Loucy (cell line): ENCODE data around the gene ACHE.

ENCODE experiments used
- H2AFZ ChIP-seq: fragments of 200-600 bp; sonication (generic); 2 replicates; pipeline ENCODE4 v1.6.0; 2016; ENCODE audit warnings: antibody characterized with exemption, mild to moderate bottlenecking, low read length, moderate library complexity
- H3F3A ChIP-seq: fragments of 200-600 bp; 2 replicates; pipeline ENCODE4 v1.6.0; 2016; ENCODE audit warnings: antibody characterized with exemption, low read depth, mild to moderate bottlenecking
- H3K27me3 ChIP-seq: fragments of 200-600 bp; sonication (generic); 2 replicates; pipeline ENCODE4 v1.6.1; 2014; ENCODE audit warnings: low read length, mild to moderate bottlenecking; ENCODE audit not compliant: insufficient read depth, poor library complexity, severe bottlenecking
- H3K36me3 ChIP-seq: fragments of 200-600 bp; sonication (generic); 2 replicates; pipeline ENCODE4 v1.6.1; 2016; ENCODE audit warnings: low read length; ENCODE audit not compliant: insufficient read depth
- H3K4me1 ChIP-seq: fragments of 200-600 bp; sonication (generic); 2 replicates; pipeline ENCODE4 v1.5.1; 2014; ENCODE audit warnings: low read length, mild to moderate bottlenecking; ENCODE audit not compliant: insufficient read depth, poor library complexity, severe bottlenecking
- H3K4me2 ChIP-seq: fragments of 200-600 bp; sonication (generic); 2 replicates; pipeline ENCODE4 v1.6.0; 2014; ENCODE audit warnings: antibody characterized with exemption, low read length, low read depth, mild to moderate bottlenecking; ENCODE audit not compliant: poor library complexity, severe bottlenecking
- H3K4me3 ChIP-seq: fragments of 200-600 bp; sonication (generic); 2 replicates; pipeline ENCODE4 v1.5.1; 2014; ENCODE audit warnings: low read length, mild to moderate bottlenecking, mixed read lengths; ENCODE audit not compliant: poor library complexity, severe bottlenecking
- H3K79me2 ChIP-seq: fragments of 200-600 bp; sonication (generic); 2 replicates; pipeline ENCODE4 v1.6.1; 2014; ENCODE audit warnings: low read length; ENCODE audit not compliant: insufficient read depth
- H3K9ac ChIP-seq: fragments of 200-600 bp; sonication (generic); 2 replicates; pipeline ENCODE4 v1.6.0; 2014; ENCODE audit warnings: mild to moderate bottlenecking, low read depth, low read length, moderate library complexity; ENCODE audit not compliant: poor library complexity, severe bottlenecking
- H3K9me2 ChIP-seq: fragments of 200-600 bp; sonication (generic); replicated peaks from 2 replicates; pipeline ENCODE4 v1.6.1; 2016; ENCODE audit warnings: low read depth, low read length, mixed read lengths
- H3K9me3 ChIP-seq: fragments of 200-600 bp; sonication (generic); 2 replicates; pipeline ENCODE4 v1.6.1; 2014; ENCODE audit warnings: mild to moderate bottlenecking, antibody characterized with exemption, low read length, low read depth; ENCODE audit not compliant: insufficient read depth
- H4K20me1 ChIP-seq: fragments of 200-600 bp; sonication (generic); 2 replicates; pipeline ENCODE4 v1.6.0; 2014; ENCODE audit warnings: antibody characterized with exemption, low read length, mild to moderate bottlenecking; ENCODE audit not compliant: insufficient read depth, poor library complexity, severe bottlenecking
- CTCF ChIP-seq: fragments of 200-600 bp; sonication (generic); conservative IDR thresholded peaks from 2 replicates; pipeline ENCODE4 v1.5.1; 2014; ENCODE audit warnings: mild to moderate bottlenecking, antibody characterized with exemption, low read length
- EZH2phosphoT487 ChIP-seq: fragments of 200-600 bp; IDR thresholded peaks from 2 replicates; pipeline ENCODE4 v1.6.1; 2018; ENCODE audit warnings: antibody characterized with exemption, mild to moderate bottlenecking, moderate library complexity, borderline replicate concordance

Gene ACHE

GRCh38 chr7:100908512-100908911, 12.8 kb upstream of the ACHE start:
- no peak overlapping the region for H3K9ac ChIP-seq
- no peaks in the 10 kb centered on the region for H3K79me2 ChIP-seq
- H4K20me1 ChIP-seq: no peaks in the 10 kb centered on the region
- no peak overlapping the region for H3K4me2 ChIP-seq
- H3K27me3 ChIP-seq: no peaks in the 10 kb centered on the region
- TF ChIP-seq EZH2phosphoT487 (no peak), CTCF (no peak)
- H3K36me3 ChIP-seq: no peaks in the 10 kb centered on the region
- H2AFZ ChIP-seq: no peak overlapping the region
- no peaks in the 10 kb centered on the region for H3F3A ChIP-seq
- H3K4me1 ChIP-seq: no peaks in the 10 kb centered on the region
- no peaks in the 10 kb centered on the region for H3K9me2 ChIP-seq
- H3K9me3 ChIP-seq: no peaks in the 10 kb centered on the region
- H3K4me3 ChIP-seq: no peak overlapping the region

- H3K4me2 ChIP-seq: no peak overlapping the region
- H3F3A ChIP-seq: no peaks in the 10 kb centered on the region
- no peaks in the 10 kb centered on the region for H3K79me2 ChIP-seq
- no peak overlapping the region for H2AFZ ChIP-seq
- no peaks in the 10 kb centered on the region for H3K9me2 ChIP-seq
- no peaks in the 10 kb centered on the region for H3K36me3 ChIP-seq
- H3K9ac ChIP-seq: no peak overlapping the region
- H3K9me3 ChIP-seq: no peaks in the 10 kb centered on the region
- no peaks in the 10 kb centered on the region for H4K20me1 ChIP-seq
- H3K4me3 ChIP-seq: no peak overlapping the region
- TF ChIP-seq EZH2phosphoT487 (no peak), CTCF (no peak)
- no peaks in the 10 kb centered on the region for H3K4me1 ChIP-seq
- no peaks in the 10 kb centered on the region for H3K27me3 ChIP-seq
Observed at GRCh38 chr7:100902638-100903037, 7.0 kb upstream of the ACHE start.

GRCh38 chr7:100901921-100902332, 6.2 kb upstream of the ACHE start:
- Histone ChIP-seq H3K36me3 (no peaks in the 10 kb centered on the region), H4K20me1 (no peaks in the 10 kb centered on the region), H3K4me3 (no peak overlapping the region), H3K79me2 (no peaks in the 10 kb centered on the region), H3K4me1 (no peaks in the 10 kb centered on the region), H3F3A (no peaks in the 10 kb centered on the region), H3K9me2 (no peaks in the 10 kb centered on the region), H3K4me2 (no peak overlapping the region), H3K27me3 (no peaks in the 10 kb centered on the region), H2AFZ (no peak overlapping the region), H3K9ac (no peak overlapping the region), H3K9me3 (no peaks in the 10 kb centered on the region)
- TF ChIP-seq EZH2phosphoT487: no peak
- TF ChIP-seq CTCF: no peak
